ENCODE data around the gene KCNMA1.

The KCNMA1 gene

GRCh38 chr10:77283326-77283725 lies 354.3 kb downstream of the KCNMA1 start:
- Histone ChIP-seq H2BK5ac (ENCODE audit: low read length) (no peak overlapping the region), H3K79me2 (ENCODE audit: control insufficient read depth, insufficient read depth, low read length) (no peaks in the 10 kb centered on the region), H2BK120ac (ENCODE audit: low read depth, low read length) (no peak overlapping the region), H3K79me1 (ENCODE audit: low read length) (no peaks in the 10 kb centered on the region), H4K8ac (ENCODE audit: low read depth, low read length) (no peak overlapping the region), H3K9ac (ENCODE audit: low read length) (no peak overlapping the region), H3K18ac (ENCODE audit: low read length) (peak overlapping the region; percentile 23), H3K27ac (ENCODE audit: low read depth, low read length) (no peak overlapping the region), H2AK5ac (ENCODE audit: low read length) (no peak overlapping the region), H3K23ac (ENCODE audit: low read length) (no peak overlapping the region), H4K5ac (ENCODE audit: low read length) (no peak overlapping the region), H3K4me2 (ENCODE audit: low read length) (no peak overlapping the region), H3K4ac (ENCODE audit: low read depth, low read length) (no peak overlapping the region), H3K36me3 (ENCODE audit: control insufficient read depth, insufficient read depth, low read length) (no peaks in the 10 kb centered on the region), H3K56ac (ENCODE audit: low read length) (no peak overlapping the region), H2BK15ac (replicated peaks; ENCODE audit: low read depth) (no peak overlapping the region), H3K27me3 (ENCODE audit: insufficient read depth, low read length, poor library complexity) (peaks cover 2% of the 10 kb centered on the region), H3K4me1 (ENCODE audit: control insufficient read depth, low read depth, low read length) (peaks cover 14% of the 10 kb centered on the region), H3K4me3 (ENCODE audit: low read length) (no peak overlapping the region)
- DNase-seq = no peak
- WGBS (ENCODE audit: extremely low coverage, insufficient coverage, low lambda C conversion rate) = no CpG with 5 or more reads among the region's 3 CpGs

GRCh38 chr10:77282163-77282562 lies 355.4 kb downstream of the KCNMA1 start:
- H3K79me1 ChIP-seq (ENCODE audit: low read length) = no peaks in the 10 kb centered on the region
- H3K36me3 ChIP-seq (ENCODE audit: control insufficient read depth, insufficient read depth, low read length) = no peaks in the 10 kb centered on the region
- no peak overlapping the region for H4K5ac ChIP-seq (ENCODE audit: low read length)
- H3K23ac ChIP-seq (ENCODE audit: low read length) = no peak overlapping the region
- no peak overlapping the region for H3K18ac ChIP-seq (ENCODE audit: low read length)
- H2BK5ac ChIP-seq (ENCODE audit: low read length) = no peak overlapping the region
- H3K4me1 ChIP-seq (ENCODE audit: control insufficient read depth, low read depth, low read length) = peaks cover 7% of the 10 kb centered on the region
- no peak overlapping the region for H3K9ac ChIP-seq (ENCODE audit: low read length)
- H2BK15ac ChIP-seq (replicated peaks; ENCODE audit: low read depth) = no peak overlapping the region
- H3K27ac ChIP-seq (ENCODE audit: low read depth, low read length) = no peak overlapping the region
- no peak for DNase-seq
- no peaks in the 10 kb centered on the region for H3K79me2 ChIP-seq (ENCODE audit: control insufficient read depth, insufficient read depth, low read length)
- no CpG with 5 or more reads among the region's 2 CpGs for WGBS (ENCODE audit: extremely low coverage, insufficient coverage, low lambda C conversion rate)
- no peak overlapping the region for H3K4me2 ChIP-seq (ENCODE audit: low read length)
- H3K4me3 ChIP-seq (ENCODE audit: low read length) = no peak overlapping the region
- no peak overlapping the region for H2AK5ac ChIP-seq (ENCODE audit: low read length)
- no peak overlapping the region for H4K8ac ChIP-seq (ENCODE audit: low read depth, low read length)
- H3K56ac ChIP-seq (ENCODE audit: low read length) = no peak overlapping the region
- H3K27me3 ChIP-seq (ENCODE audit: insufficient read depth, low read length, poor library complexity) = peaks cover 2% of the 10 kb centered on the region
- H3K4ac ChIP-seq (ENCODE audit: low read depth, low read length) = no peak overlapping the region
- H2BK120ac ChIP-seq (ENCODE audit: low read depth, low read length) = no peak overlapping the region

GRCh38 chr10:77281719-77282118 lies 355.9 kb downstream of the KCNMA1 start:
- H3K18ac ChIP-seq (ENCODE audit: low read length) = no peak overlapping the region
- no peak overlapping the region for H2BK5ac ChIP-seq (ENCODE audit: low read length)
- no peaks in the 10 kb centered on the region for H3K36me3 ChIP-seq (ENCODE audit: control insufficient read depth, insufficient read depth, low read length)
- H2BK15ac ChIP-seq (replicated peaks; ENCODE audit: low read depth) = no peak overlapping the region
- no peak overlapping the region for H3K4me2 ChIP-seq (ENCODE audit: low read length)
- H3K56ac ChIP-seq (ENCODE audit: low read length) = no peak overlapping the region
- H3K4me3 ChIP-seq (ENCODE audit: low read length) = no peak overlapping the region
- H3K4ac ChIP-seq (ENCODE audit: low read depth, low read length) = no peak overlapping the region
- H3K27ac ChIP-seq (ENCODE audit: low read depth, low read length) = no peak overlapping the region
- H4K8ac ChIP-seq (ENCODE audit: low read depth, low read length) = no peak overlapping the region
- WGBS (ENCODE audit: extremely low coverage, insufficient coverage, low lambda C conversion rate) = no CpG with 5 or more reads among the region's 4 CpGs
- H3K23ac ChIP-seq (ENCODE audit: low read length) = no peak overlapping the region
- no peak overlapping the region for H3K9ac ChIP-seq (ENCODE audit: low read length)
- H3K79me2 ChIP-seq (ENCODE audit: control insufficient read depth, insufficient read depth, low read length) = no peaks in the 10 kb centered on the region
- DNase-seq = no peak
- H2BK120ac ChIP-seq (ENCODE audit: low read depth, low read length) = no peak overlapping the region
- no peak overlapping the region for H4K5ac ChIP-seq (ENCODE audit: low read length)
- peaks cover 5% of the 10 kb centered on the region for H3K4me1 ChIP-seq (ENCODE audit: control insufficient read depth, low read depth, low read length)
- H3K79me1 ChIP-seq (ENCODE audit: low read length) = no peaks in the 10 kb centered on the region
- H3K27me3 ChIP-seq (ENCODE audit: insufficient read depth, low read length, poor library complexity) = peaks cover 2% of the 10 kb centered on the region
- H2AK5ac ChIP-seq (ENCODE audit: low read length) = no peak overlapping the region

DNA sequence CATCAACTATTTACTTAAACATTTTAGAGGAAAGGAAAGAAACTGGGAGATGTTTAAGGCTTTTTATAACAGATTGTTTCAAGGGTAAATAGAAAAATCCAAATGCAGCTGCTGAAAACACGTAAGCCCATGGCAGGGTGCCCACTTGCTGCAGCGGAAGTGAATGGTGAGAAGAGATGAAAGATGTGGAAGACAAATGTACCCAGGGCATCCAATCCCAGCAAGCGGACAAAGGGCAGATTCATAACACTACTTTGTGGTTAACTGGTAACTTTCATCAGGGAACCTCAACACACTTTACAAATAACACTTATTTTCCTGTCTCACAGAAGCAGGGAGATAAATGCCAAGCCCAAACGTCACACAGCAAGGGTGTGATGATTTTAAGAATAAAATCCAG lies 358.4 kb downstream of the KCNMA1 start:
- H3K18ac ChIP-seq (ENCODE audit: low read length) = no peak overlapping the region
- H2AK5ac ChIP-seq (ENCODE audit: low read length) = no peak overlapping the region
- H3K79me2 ChIP-seq (ENCODE audit: control insufficient read depth, insufficient read depth, low read length) = no peaks in the 10 kb centered on the region
- H4K5ac ChIP-seq (ENCODE audit: low read length) = no peak overlapping the region
- no peaks in the 10 kb centered on the region for H3K36me3 ChIP-seq (ENCODE audit: control insufficient read depth, insufficient read depth, low read length)
- H3K79me1 ChIP-seq (ENCODE audit: low read length) = no peaks in the 10 kb centered on the region
- peaks cover 2% of the 10 kb centered on the region for H3K27me3 ChIP-seq (ENCODE audit: insufficient read depth, low read length, poor library complexity)
- DNase-seq = no peak
- H3K4me3 ChIP-seq (ENCODE audit: low read length) = no peak overlapping the region
- no peak overlapping the region for H4K8ac ChIP-seq (ENCODE audit: low read depth, low read length)
- no peak overlapping the region for H2BK15ac ChIP-seq (replicated peaks; ENCODE audit: low read depth)
- H3K4me2 ChIP-seq (ENCODE audit: low read length) = no peak overlapping the region
- no peaks in the 10 kb centered on the region for H3K4me1 ChIP-seq (ENCODE audit: control insufficient read depth, low read depth, low read length)
- WGBS (ENCODE audit: extremely low coverage, insufficient coverage, low lambda C conversion rate) = no CpG with 5 or more reads among the region's 4 CpGs
- H2BK5ac ChIP-seq (ENCODE audit: low read length) = no peak overlapping the region
- no peak overlapping the region for H3K9ac ChIP-seq (ENCODE audit: low read length)
- H3K4ac ChIP-seq (ENCODE audit: low read depth, low read length) = no peak overlapping the region
- no peak overlapping the region for H2BK120ac ChIP-seq (ENCODE audit: low read depth, low read length)
- no peak overlapping the region for H3K23ac ChIP-seq (ENCODE audit: low read length)
- no peak overlapping the region for H3K56ac ChIP-seq (ENCODE audit: low read length)
- H3K27ac ChIP-seq (ENCODE audit: low read depth, low read length) = no peak overlapping the region

DNA sequence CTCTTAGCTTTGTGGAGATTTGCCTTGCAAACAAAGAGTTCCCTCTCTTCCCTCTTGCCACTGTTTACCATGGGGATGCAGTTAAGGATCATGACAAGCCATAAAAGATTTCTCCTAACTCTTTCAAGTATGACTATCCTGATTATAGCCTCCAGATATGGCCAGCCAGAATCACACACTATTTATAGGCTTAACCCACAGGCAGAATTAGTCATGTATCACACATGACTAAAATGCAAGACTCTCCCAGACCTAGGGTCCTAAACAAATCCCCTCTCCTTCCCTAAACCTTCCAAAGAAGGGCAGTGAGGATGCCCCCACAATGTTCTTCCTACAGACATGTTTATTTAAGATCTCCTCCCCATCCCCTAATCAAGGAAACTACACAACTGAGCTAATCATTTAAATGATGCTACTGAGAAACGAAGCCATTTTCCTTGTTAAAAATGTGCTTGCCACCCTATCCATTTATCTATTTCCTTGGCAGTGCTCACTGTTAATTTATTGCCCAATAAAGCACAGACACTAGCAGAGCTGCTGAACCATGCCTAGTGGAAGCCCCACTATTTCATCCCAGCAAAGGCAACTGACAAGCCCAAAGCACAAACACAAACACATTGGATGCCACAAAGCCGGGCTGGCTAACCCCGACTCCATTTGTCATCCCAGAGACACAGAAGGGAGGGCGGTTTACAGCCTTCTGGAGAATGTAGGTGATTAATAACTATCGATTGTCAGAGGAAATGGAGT lies 363.4 kb downstream of the KCNMA1 start:
- no peak for DNase-seq
- Histone ChIP-seq H2AK5ac (ENCODE audit: low read length) (no peak overlapping the region), H3K56ac (ENCODE audit: low read length) (no peak overlapping the region), H3K4me2 (ENCODE audit: low read length) (no peak overlapping the region), H4K8ac (ENCODE audit: low read depth, low read length) (no peak overlapping the region), H3K4me1 (ENCODE audit: control insufficient read depth, low read depth, low read length) (no peaks in the 10 kb centered on the region), H2BK15ac (replicated peaks; ENCODE audit: low read depth) (no peak overlapping the region), H4K5ac (ENCODE audit: low read length) (no peak overlapping the region), H3K27me3 (ENCODE audit: insufficient read depth, low read length, poor library complexity) (no peaks in the 10 kb centered on the region), H3K79me1 (ENCODE audit: low read length) (no peaks in the 10 kb centered on the region), H3K79me2 (ENCODE audit: control insufficient read depth, insufficient read depth, low read length) (no peaks in the 10 kb centered on the region), H3K23ac (ENCODE audit: low read length) (no peak overlapping the region), H3K4ac (ENCODE audit: low read depth, low read length) (no peak overlapping the region), H3K36me3 (ENCODE audit: control insufficient read depth, insufficient read depth, low read length) (no peaks in the 10 kb centered on the region), H3K9ac (ENCODE audit: low read length) (no peak overlapping the region), H2BK120ac (ENCODE audit: low read depth, low read length) (no peak overlapping the region), H2BK5ac (ENCODE audit: low read length) (no peak overlapping the region), H3K27ac (ENCODE audit: low read depth, low read length) (no peak overlapping the region), H3K18ac (ENCODE audit: low read length) (no peak overlapping the region), H3K4me3 (ENCODE audit: low read length) (no peak overlapping the region)
- no CpG with 5 or more reads among the region's 5 CpGs for WGBS (ENCODE audit: extremely low coverage, insufficient coverage, low lambda C conversion rate)

DNA sequence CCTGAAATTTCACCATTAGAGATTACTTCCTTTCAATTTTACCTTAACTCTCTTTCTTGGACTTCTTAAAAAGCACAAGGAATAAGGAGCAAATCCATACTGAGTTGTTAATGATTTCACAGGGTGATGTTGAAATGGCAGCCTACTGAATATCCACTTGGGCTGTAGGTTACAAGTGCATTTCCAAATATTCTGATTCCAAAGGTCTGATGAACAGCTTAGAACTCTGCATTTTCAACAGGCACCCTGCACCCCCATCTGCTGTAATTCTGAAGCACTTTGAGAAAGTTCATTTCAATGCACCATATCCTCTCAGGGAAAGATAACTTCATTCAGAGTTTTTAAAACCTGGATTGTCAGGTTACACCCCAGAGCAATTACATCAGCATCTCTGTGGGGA lies 368.4 kb downstream of the KCNMA1 start:
- no peaks in the 10 kb centered on the region for H3K79me1 ChIP-seq (ENCODE audit: low read length)
- no peak overlapping the region for H3K18ac ChIP-seq (ENCODE audit: low read length)
- no peaks in the 10 kb centered on the region for H3K27me3 ChIP-seq (ENCODE audit: insufficient read depth, low read length, poor library complexity)
- H3K56ac ChIP-seq (ENCODE audit: low read length) = no peak overlapping the region
- H3K27ac ChIP-seq (ENCODE audit: low read depth, low read length) = no peak overlapping the region
- no peak overlapping the region for H3K9ac ChIP-seq (ENCODE audit: low read length)
- no peaks in the 10 kb centered on the region for H3K4me1 ChIP-seq (ENCODE audit: control insufficient read depth, low read depth, low read length)
- H4K8ac ChIP-seq (ENCODE audit: low read depth, low read length) = no peak overlapping the region
- H2BK120ac ChIP-seq (ENCODE audit: low read depth, low read length) = no peak overlapping the region
- no peak overlapping the region for H3K4me2 ChIP-seq (ENCODE audit: low read length)
- no peak overlapping the region for H2AK5ac ChIP-seq (ENCODE audit: low read length)
- H3K79me2 ChIP-seq (ENCODE audit: control insufficient read depth, insufficient read depth, low read length) = no peaks in the 10 kb centered on the region
- H4K5ac ChIP-seq (ENCODE audit: low read length) = no peak overlapping the region
- H3K36me3 ChIP-seq (ENCODE audit: control insufficient read depth, insufficient read depth, low read length) = no peaks in the 10 kb centered on the region
- H3K4ac ChIP-seq (ENCODE audit: low read depth, low read length) = no peak overlapping the region
- H2BK5ac ChIP-seq (ENCODE audit: low read length) = no peak overlapping the region
- no peak for DNase-seq
- no peak overlapping the region for H3K4me3 ChIP-seq (ENCODE audit: low read length)
- H2BK15ac ChIP-seq (replicated peaks; ENCODE audit: low read depth) = no peak overlapping the region
- no peak overlapping the region for H3K23ac ChIP-seq (ENCODE audit: low read length)

Measured in mesendoderm (in vitro differentiated cells).